ENCODE data around the gene SCFD2.

The SCFD2 gene

GRCh38 chr4:52866734-52867133, 499.1 kb downstream of the SCFD2 start:
- no peaks in the 10 kb centered on the region for H3K9me3 Mint-ChIP-seq
- peaks cover 54% of the 10 kb centered on the region for H3K36me3 Mint-ChIP-seq (ENCODE audit: low read depth)
- peak overlapping the region; percentile 85 to 96 (median 85) for H3K4me3 Mint-ChIP-seq
- H3K27me3 Mint-ChIP-seq (ENCODE audit: low read depth): no peaks in the 10 kb centered on the region
- peak overlapping the region; percentile 68 to 91 (median 91) for H3K27ac Mint-ChIP-seq
- TF ChIP-seq CTCF (IDR thresholded peaks at IDR 0.05; ENCODE audit: unreplicated experiment in 3 of 3): no peak
- peaks cover 78% of the 10 kb centered on the region for H3K4me1 Mint-ChIP-seq

GRCh38 chr4:52865300-52865699, 500.6 kb downstream of the SCFD2 start:
- Mint-ChIP-seq H3K4me3 (peak overlapping the region; percentile 85 to 96 (median 85)), H3K36me3 (ENCODE audit: low read depth) (peaks cover 54% of the 10 kb centered on the region), H3K27me3 (ENCODE audit: low read depth) (no peaks in the 10 kb centered on the region), H3K27ac (peak overlapping the region; percentile 91 to 97 (median 91)), H3K9me3 (no peaks in the 10 kb centered on the region), H3K4me1 (peaks cover 76% of the 10 kb centered on the region)
- no peak for TF ChIP-seq CTCF (IDR thresholded peaks at IDR 0.05; ENCODE audit: unreplicated experiment in 3 of 3)

GRCh38 chr4:52864793-52865192, 501.1 kb downstream of the SCFD2 start:
- H3K4me1 Mint-ChIP-seq: peaks cover 71% of the 10 kb centered on the region
- peak overlapping the region; percentile 91 to 97 (median 91) for H3K27ac Mint-ChIP-seq
- H3K36me3 Mint-ChIP-seq (ENCODE audit: low read depth): peaks cover 54% of the 10 kb centered on the region
- no peaks in the 10 kb centered on the region for H3K27me3 Mint-ChIP-seq (ENCODE audit: low read depth)
- peak overlapping the region; percentile 85 to 96 (median 85) for H3K4me3 Mint-ChIP-seq
- TF ChIP-seq CTCF (IDR thresholded peaks at IDR 0.05; ENCODE audit: unreplicated experiment in 3 of 3): no peak
- no peaks in the 10 kb centered on the region for H3K9me3 Mint-ChIP-seq

- peak overlapping the region; percentile 85 to 96 (median 85) for H3K4me3 Mint-ChIP-seq
- H3K27ac Mint-ChIP-seq: peak overlapping the region; percentile 91 to 97 (median 91)
- H3K36me3 Mint-ChIP-seq (ENCODE audit: low read depth): peaks cover 48% of the 10 kb centered on the region
- H3K4me1 Mint-ChIP-seq: peaks cover 62% of the 10 kb centered on the region
- H3K9me3 Mint-ChIP-seq: peaks cover 4% of the 10 kb centered on the region
- no peak for TF ChIP-seq CTCF (IDR thresholded peaks at IDR 0.05; ENCODE audit: unreplicated experiment in 3 of 3)
- no peaks in the 10 kb centered on the region for H3K27me3 Mint-ChIP-seq (ENCODE audit: low read depth)
Observed at GRCh38 chr4:52863324-52863723, 502.5 kb downstream of the SCFD2 start.

- H3K4me3 Mint-ChIP-seq: peak overlapping the region; percentile 85 to 96 (median 85)
- TF ChIP-seq CTCF (IDR thresholded peaks at IDR 0.05; ENCODE audit: unreplicated experiment in 3 of 3): no peak
- peaks cover 56% of the 10 kb centered on the region for H3K4me1 Mint-ChIP-seq
Observed at GRCh38 chr4:52862639-52863161, 503.2 kb downstream of the SCFD2 start.

More at GRCh38 chr4:52862639-52863161, 503.2 kb downstream of the SCFD2 start:
- Mint-ChIP-seq H3K9me3 (peaks cover 10% of the 10 kb centered on the region), H3K27ac (peak overlapping the region; percentile 91 to 97 (median 91)), H3K36me3 (ENCODE audit: low read depth) (peaks cover 43% of the 10 kb centered on the region), H3K27me3 (ENCODE audit: low read depth) (no peaks in the 10 kb centered on the region)

All from nephron (organoid).